AG04449 (cell line): ENCODE measurements around the gene SHOC2.

Experiments
- CTCF ChIA-PET: fragments of 350-600 bp; formaldehyde crosslinking; extraction: SDS; loops from one replicate; lab custom pipeline; 2021; ENCODE audit warnings: antibody characterized with exemption; lab: Yijun Ruan, JAX
- POLR2A ChIA-PET: fragments of 400-600, 350-600 bp; formaldehyde crosslinking; extraction: SDS; loops from one replicate; lab custom pipeline; 2020; ENCODE audit warnings: antibody characterized with exemption, inconsistent platforms; lab: Yijun Ruan, JAX
- DNase-seq: peaks from one replicate; pipeline ENCODE4 v3.0.0-alpha.2; 2010; ENCODE audit warnings: low read depth, low spot score
- H3K4me3 ChIP-seq: 2 replicates; pipeline ENCODE4 v1.5.1; 2011; ENCODE audit warnings: low read depth, mild to moderate bottlenecking, control low read depth, low read length
- TF ChIP-seq, protein P1 (sequence below): IDR thresholded peaks from one replicate; pipeline ENCODE4 v1.5.1; 2011; ENCODE audit warnings: mild to moderate bottlenecking, moderate library complexity, low read length, control low read depth, inconsistent platforms; ENCODE audit not compliant: insufficient read depth; ENCODE audit errors: missing control alignments

The SHOC2 gene

DNA sequence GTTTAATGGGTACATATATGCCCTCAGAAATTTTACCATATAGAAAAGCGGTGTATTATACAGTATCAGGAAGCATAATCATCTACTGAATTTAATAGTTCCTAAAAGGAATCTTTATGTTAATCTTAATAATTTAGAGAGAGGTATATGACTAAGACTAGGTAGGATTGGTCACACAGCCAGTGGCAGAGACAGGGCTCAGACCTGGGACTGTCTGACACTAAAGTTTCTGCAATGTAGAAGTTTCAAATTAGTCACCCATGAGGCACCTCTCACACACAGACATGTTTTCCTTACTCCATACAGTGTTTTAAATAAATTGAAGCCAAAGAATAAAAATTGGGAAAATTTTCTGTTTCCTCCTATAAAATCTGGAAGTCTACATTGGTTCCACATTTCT lies 84.6 kb downstream of the SHOC2 start:
- no peak for DNase-seq
- TF ChIP-seq, protein P1, sequence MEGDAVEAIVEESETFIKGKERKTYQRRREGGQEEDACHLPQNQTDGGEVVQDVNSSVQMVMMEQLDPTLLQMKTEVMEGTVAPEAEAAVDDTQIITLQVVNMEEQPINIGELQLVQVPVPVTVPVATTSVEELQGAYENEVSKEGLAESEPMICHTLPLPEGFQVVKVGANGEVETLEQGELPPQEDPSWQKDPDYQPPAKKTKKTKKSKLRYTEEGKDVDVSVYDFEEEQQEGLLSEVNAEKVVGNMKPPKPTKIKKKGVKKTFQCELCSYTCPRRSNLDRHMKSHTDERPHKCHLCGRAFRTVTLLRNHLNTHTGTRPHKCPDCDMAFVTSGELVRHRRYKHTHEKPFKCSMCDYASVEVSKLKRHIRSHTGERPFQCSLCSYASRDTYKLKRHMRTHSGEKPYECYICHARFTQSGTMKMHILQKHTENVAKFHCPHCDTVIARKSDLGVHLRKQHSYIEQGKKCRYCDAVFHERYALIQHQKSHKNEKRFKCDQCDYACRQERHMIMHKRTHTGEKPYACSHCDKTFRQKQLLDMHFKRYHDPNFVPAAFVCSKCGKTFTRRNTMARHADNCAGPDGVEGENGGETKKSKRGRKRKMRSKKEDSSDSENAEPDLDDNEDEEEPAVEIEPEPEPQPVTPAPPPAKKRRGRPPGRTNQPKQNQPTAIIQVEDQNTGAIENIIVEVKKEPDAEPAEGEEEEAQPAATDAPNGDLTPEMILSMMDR, result no peak
- CTCF ChIA-PET, result interaction anchor here (1.1 to 1.5 kb wide), 2 partner anchors 19 to 396 kb away, joined by 3 to 4 read pairs; no protein-coding TSS in a partner anchor
- POLR2A ChIA-PET, result no interaction called here
- no peak overlapping the region for H3K4me3 ChIP-seq

DNA sequence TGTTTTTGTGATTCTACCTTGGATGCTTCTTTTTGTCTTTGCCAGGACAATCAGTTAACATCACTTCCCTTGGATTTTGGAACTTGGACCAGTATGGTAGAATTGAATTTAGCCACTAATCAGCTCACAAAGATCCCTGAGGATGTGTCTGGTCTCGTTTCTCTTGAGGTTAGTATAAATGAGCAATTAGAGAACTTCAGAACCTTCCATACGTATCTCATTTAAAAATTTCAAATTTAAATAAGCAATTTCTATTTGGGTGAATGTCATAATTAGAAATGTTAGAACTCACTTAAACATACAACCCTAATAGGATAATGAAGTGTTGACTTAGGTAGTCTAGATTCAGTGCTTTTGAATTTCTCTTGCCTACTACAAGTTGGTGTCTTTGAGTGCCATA lies 88.1 kb downstream of the SHOC2 start:
- ChIA-PET POLR2A (no interaction called here), CTCF (no interaction called here)
- TF ChIP-seq, protein P1, result no peak
- no peak for DNase-seq
- H3K4me3 ChIP-seq, result no peak overlapping the region

DNA sequence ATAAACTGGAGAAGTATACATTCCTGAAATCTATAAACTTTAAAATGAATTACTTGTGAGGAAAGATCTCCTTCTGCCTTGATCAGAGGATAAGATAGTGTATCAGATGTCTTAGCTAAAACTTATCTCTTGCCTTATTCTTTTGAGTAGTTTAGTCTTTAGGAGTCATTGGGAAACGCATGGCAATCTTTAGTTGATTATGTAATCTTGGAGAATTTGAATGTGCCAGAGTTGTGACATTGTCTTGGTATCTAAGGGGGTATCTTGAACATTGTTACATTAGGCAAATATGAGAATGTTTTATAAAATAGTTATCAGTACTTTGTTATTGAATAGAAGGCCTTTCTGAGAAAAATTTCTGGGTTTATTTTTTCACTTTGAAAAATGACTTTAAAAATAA lies 95.8 kb downstream of the SHOC2 start:
- CTCF ChIA-PET, result no interaction called here

DNA sequence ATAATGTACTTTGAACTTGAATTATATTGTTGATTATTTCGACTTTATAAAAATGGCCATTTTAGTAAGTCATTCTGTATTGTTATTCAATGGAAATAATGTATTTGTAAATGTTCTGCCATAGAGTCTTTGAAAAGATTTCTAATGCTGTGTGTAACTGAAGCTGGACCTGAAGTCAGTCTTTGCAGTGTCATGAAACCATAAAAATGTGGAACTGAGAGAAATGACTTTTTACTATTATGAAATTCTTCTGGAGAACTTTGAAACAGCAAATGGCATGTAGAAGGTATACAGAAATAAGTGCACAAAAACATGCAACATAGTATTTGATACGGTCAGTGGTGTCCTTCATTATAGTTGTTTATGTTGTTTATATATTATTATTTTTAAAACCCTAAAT lies 97.7 kb downstream of the SHOC2 start:
- CTCF ChIA-PET, result no interaction called here
- no peak overlapping the region for H3K4me3 ChIP-seq
- POLR2A ChIA-PET, result no interaction called here
- TF ChIP-seq, protein P1, result no peak
- no peak for DNase-seq

More for the DNA sequence above, 95.8 kb downstream of the SHOC2 start:
- POLR2A ChIA-PET, result no interaction called here
- no peak for DNase-seq
- TF ChIP-seq, protein P1, result no peak
- no peak overlapping the region for H3K4me3 ChIP-seq

DNA sequence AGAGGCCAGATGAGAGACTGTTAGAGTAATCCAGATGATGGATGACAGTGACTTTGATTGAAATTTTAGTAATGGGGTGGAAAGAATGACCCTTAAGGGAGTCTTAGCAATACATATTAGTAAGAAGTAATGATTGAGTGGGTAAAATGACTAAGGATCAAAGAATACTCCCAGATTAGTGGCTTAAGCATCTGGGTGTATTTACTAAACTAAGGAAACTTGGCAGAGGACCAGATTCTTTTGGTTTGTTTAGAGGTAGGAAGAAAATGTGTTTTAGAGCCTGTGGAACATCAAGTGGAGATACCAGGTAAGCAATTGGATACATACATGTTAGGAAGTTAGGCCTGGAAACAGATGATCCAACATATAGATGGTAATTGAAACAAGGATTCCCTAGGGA lies 98.6 kb downstream of the SHOC2 start:
- no peak for DNase-seq
- ChIA-PET CTCF (no interaction called here), POLR2A (no interaction called here)
- no peak overlapping the region for H3K4me3 ChIP-seq
- TF ChIP-seq, protein P1, result no peak

DNA sequence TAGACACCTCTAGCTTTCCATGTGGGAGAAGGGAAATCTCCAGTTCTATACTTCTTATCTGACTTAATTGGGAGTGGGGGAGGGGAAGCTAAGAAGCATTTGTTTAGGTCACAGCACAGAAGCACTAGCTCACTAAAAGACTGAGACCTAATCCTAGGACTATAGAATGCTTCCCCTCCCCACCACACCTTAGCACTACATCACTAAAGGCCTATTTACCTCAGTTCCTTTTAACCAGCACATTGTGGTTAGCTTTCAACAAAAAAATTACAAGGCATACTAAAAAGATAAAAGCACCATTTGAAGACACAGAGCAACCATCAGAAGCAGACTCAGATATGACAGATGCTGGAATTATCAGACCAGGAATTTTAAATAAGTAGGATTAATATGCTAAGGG lies 103.7 kb downstream of the SHOC2 start:
- CTCF ChIA-PET, result no interaction called here
- POLR2A ChIA-PET, result no interaction called here
- TF ChIP-seq, protein P1, result no peak
- no peak for DNase-seq
- no peak overlapping the region for H3K4me3 ChIP-seq
